ENCODE data around the gene SC5D.

DNA sequence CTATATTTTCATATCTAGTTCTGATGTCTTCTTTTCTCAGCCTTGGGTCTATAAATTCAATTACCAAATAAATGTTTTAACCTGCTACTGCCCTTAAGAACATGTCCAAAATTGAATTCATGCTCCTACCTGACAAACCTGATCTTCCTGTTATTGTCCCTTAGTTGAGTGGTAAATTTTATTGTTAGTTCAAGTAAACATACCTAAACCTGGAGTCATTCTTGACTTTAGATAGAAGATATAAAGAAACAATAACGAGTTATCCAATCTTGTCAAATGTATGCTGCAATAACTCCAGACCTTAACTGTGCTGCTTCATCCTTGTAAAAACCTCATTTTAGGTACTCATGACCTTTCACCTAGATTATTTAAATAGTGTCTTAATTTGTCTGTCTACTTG, 34.6 kb upstream of the SC5D start:
- TF ChIP-seq POLR2AphosphoS5 (IDR thresholded peaks at IDR 0.05; ENCODE audit: low read depth, low read length) = no peak
- TF ChIP-seq, protein P1, sequence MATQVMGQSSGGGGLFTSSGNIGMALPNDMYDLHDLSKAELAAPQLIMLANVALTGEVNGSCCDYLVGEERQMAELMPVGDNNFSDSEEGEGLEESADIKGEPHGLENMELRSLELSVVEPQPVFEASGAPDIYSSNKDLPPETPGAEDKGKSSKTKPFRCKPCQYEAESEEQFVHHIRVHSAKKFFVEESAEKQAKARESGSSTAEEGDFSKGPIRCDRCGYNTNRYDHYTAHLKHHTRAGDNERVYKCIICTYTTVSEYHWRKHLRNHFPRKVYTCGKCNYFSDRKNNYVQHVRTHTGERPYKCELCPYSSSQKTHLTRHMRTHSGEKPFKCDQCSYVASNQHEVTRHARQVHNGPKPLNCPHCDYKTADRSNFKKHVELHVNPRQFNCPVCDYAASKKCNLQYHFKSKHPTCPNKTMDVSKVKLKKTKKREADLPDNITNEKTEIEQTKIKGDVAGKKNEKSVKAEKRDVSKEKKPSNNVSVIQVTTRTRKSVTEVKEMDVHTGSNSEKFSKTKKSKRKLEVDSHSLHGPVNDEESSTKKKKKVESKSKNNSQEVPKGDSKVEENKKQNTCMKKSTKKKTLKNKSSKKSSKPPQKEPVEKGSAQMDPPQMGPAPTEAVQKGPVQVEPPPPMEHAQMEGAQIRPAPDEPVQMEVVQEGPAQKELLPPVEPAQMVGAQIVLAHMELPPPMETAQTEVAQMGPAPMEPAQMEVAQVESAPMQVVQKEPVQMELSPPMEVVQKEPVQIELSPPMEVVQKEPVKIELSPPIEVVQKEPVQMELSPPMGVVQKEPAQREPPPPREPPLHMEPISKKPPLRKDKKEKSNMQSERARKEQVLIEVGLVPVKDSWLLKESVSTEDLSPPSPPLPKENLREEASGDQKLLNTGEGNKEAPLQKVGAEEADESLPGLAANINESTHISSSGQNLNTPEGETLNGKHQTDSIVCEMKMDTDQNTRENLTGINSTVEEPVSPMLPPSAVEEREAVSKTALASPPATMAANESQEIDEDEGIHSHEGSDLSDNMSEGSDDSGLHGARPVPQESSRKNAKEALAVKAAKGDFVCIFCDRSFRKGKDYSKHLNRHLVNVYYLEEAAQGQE (IDR thresholded peaks at IDR 0.05; ENCODE audit: insufficient read depth in 1 of 2, low read depth in 2 of 2, low read length in 2 of 2) = no peak
